GM12878 (cell line): ENCODE data around the gene CTNNBL1. TPM values are rescaled to one million over a fixed set of nuclear protein-coding genes. Genes with fewer than 3 reads are reported as not detected.

ENCODE experiments used
- ATAC-seq: fragments of 200-7000 bp; cut with Tn5 transposase; 3 replicates; pipeline ENCODE4 v1.9.1; 2020; ENCODE audit warnings: mild to moderate bottlenecking, moderate library complexity
- BruUV-seq: library from RNA; stranded (reverse); fragments of 400-500 nt; replicated peaks from 2 replicates; lab custom pipeline; 2021; lab: Mats Ljungman, UMichigan
- CTCF ChIA-PET: fragments of 300-600 bp; sonication (Branson Sonifier 250); formaldehyde crosslinking; extraction: SDS; loops from one replicate; lab custom pipeline; 2021; ENCODE audit warnings: inconsistent platforms; lab: Yijun Ruan, JAX
- POLR2A ChIA-PET: fragments of 350-600 bp; formaldehyde crosslinking; extraction: SDS; loops from one replicate; lab custom pipeline; 2021; ENCODE audit warnings: inconsistent platforms; lab: Charles Lee
- RAD21 ChIA-PET: fragments of 300-600 bp; sonication (Branson Sonifier 250); formaldehyde crosslinking; loops from one replicate; lab custom pipeline; 2023; ENCODE audit warnings: antibody characterized with exemption; ENCODE audit not compliant: unreplicated experiment; lab: Charles Lee
- SMC1A ChIA-PET: fragments of 300-600 bp; sonication (Branson Sonifier 250); formaldehyde crosslinking; loops from one replicate; lab custom pipeline; 2023; ENCODE audit not compliant: unreplicated experiment, uncharacterized antibody; lab: Charles Lee
- DNase-seq: peaks from one replicate; pipeline ENCODE4 v3.0.0-alpha.2; 2011; ENCODE audit warnings: low read depth, low spot score
- FAIRE-seq: peaks from 3 replicates; lab custom pipeline; 2011; peaks lifted over from hg19 to GRCh38; lab: Jason Lieb, UNC
- H2AFZ ChIP-seq: 2 replicates; pipeline ENCODE4 v1.6.0; 2011; ENCODE audit warnings: low read depth, low read length, control low read depth; ENCODE audit not compliant: control insufficient read depth
- H3K27ac ChIP-seq: 2 replicates; pipeline ENCODE4 v1.5.1; 2011; ENCODE audit warnings: control low read depth; ENCODE audit not compliant: control insufficient read depth, insufficient read depth
- H3K27me3 ChIP-seq, 2 experiments: replicated peaks in 1 of 2; 2 replicates each; pipeline versions ENCODE4 v1.6.0 to v1.6.1; 2011; ENCODE audit warnings: low read length in 1 of 2; ENCODE audit not compliant: control insufficient read depth in 2 of 2, insufficient read depth in 2 of 2
- H3K36me3 ChIP-seq, 2 experiments: 2 replicates each; pipeline ENCODE4 v1.5.1; 2011; ENCODE audit warnings: low read length in 1 of 2; ENCODE audit not compliant: control insufficient read depth in 2 of 2, insufficient read depth in 2 of 2
- H3K4me1 ChIP-seq: 2 replicates; pipeline ENCODE4 v1.6.1; 2011; ENCODE audit warnings: mild to moderate bottlenecking, low read length, moderate library complexity, mixed read lengths; ENCODE audit not compliant: control insufficient read depth, insufficient read depth
- H3K4me2 ChIP-seq: 2 replicates; pipeline ENCODE4 v1.6.0; 2011; ENCODE audit warnings: control low read depth; ENCODE audit not compliant: control insufficient read depth, insufficient read depth
- H3K4me3 ChIP-seq: fragments of 200-600 bp; sonication (generic); 2 replicates; pipeline ENCODE4 v1.5.1; 2016
- H3K79me2 ChIP-seq: 2 replicates; pipeline ENCODE4 v1.6.0; 2011; ENCODE audit warnings: low read length; ENCODE audit not compliant: control insufficient read depth, insufficient read depth
- H3K9ac ChIP-seq: 2 replicates; pipeline ENCODE4 v1.8.0; 2011; ENCODE audit warnings: low read length, control low read depth, mixed read lengths; ENCODE audit not compliant: control insufficient read depth, insufficient read depth
- H3K9me3 ChIP-seq: replicated peaks from 3 replicates; pipeline ENCODE4 v1.5.1; 2011; ENCODE audit warnings: mild to moderate bottlenecking, low read length; ENCODE audit not compliant: control insufficient read depth, insufficient read depth
- H4K20me1 ChIP-seq: 2 replicates; pipeline ENCODE4 v1.6.0; 2011; ENCODE audit not compliant: control insufficient read depth, insufficient read depth
- ASH2L ChIP-seq: fragments of 300-600, 200-600 bp; sonication (generic); IDR thresholded peaks from 2 replicates; pipeline ENCODE4 v1.6.1; 2017; ENCODE audit warnings: low read depth, mild to moderate bottlenecking, borderline replicate concordance
- CEBPB ChIP-seq, 2 experiments: fragments of 150-350 bp in 1 of 2; IDR thresholded peaks; 2 replicates each; pipeline ENCODE4 v1.6.1; 2012 to 2014; ENCODE audit warnings: low read depth in 2 of 2, low read length in 2 of 2, borderline replicate concordance in 1 of 2, inconsistent platforms in 1 of 2
- CHD4 ChIP-seq: fragments of 200-600 bp; sonication (generic); IDR thresholded peaks from 2 replicates; pipeline ENCODE4 v1.6.1; 2016; ENCODE audit warnings: mild to moderate bottlenecking
- EED ChIP-seq: sonication (generic); IDR thresholded peaks from 2 replicates; pipeline ENCODE4 v1.6.1; 2016; ENCODE audit warnings: antibody characterized with exemption, low read depth
- EZH2 ChIP-seq: IDR thresholded peaks from 2 replicates; pipeline ENCODE4 v1.6.1; 2012; ENCODE audit warnings: low read depth, mild to moderate bottlenecking, control low read depth, inconsistent platforms, low read length, borderline replicate concordance; ENCODE audit not compliant: control insufficient read depth
- HSF1 ChIP-seq: fragments of 150-350 bp; IDR thresholded peaks from 2 replicates; pipeline ENCODE4 v1.6.1; 2014; ENCODE audit warnings: mild to moderate bottlenecking, low read depth, low read length
- MLLT1 ChIP-seq: fragments of 450-650 bp; IDR thresholded peaks from 2 replicates; pipeline ENCODE4 v1.6.1; 2016; ENCODE audit warnings: mild to moderate bottlenecking
- RELA ChIP-seq: fragments of 450-650 bp; IDR thresholded peaks from 2 replicates; pipeline ENCODE4 v1.8.0; 2014; ENCODE audit warnings: borderline replicate concordance; ENCODE audit not compliant: partially characterized antibody
- SIX5 ChIP-seq: IDR thresholded peaks from 2 replicates; pipeline ENCODE4 v1.6.1; 2011; ENCODE audit warnings: mild to moderate bottlenecking, low read depth, low read length, moderate library complexity; ENCODE audit not compliant: severe bottlenecking
- SMAD5 ChIP-seq: IDR thresholded peaks from 2 replicates; pipeline ENCODE4 v1.6.1; 2016; ENCODE audit warnings: antibody characterized with exemption, low read depth
- USF1 ChIP-seq: IDR thresholded peaks from 2 replicates; pipeline ENCODE4 v1.6.1; 2011; ENCODE audit warnings: borderline replicate concordance, low read depth, mild to moderate bottlenecking, moderate library complexity, mixed read lengths, low read length; ENCODE audit not compliant: insufficient read depth; ENCODE audit errors: extremely low read length
- WGBS: methylation state at CpG from one replicate; pipeline ENCODE4 v1.1.6; 2016; ENCODE audit warnings: low lambda C conversion rate; ENCODE audit not compliant: insufficient replicate concordance, insufficient coverage; ENCODE audit errors: missing lambda C conversion rate; 5-methylcytosine and 5-hydroxymethylcytosine counted together
- in situ Hi-C: fragments of 300-500 bp; cut with MboI; formaldehyde crosslinking; loops from 9 replicates; pipeline ENCODE4 v1.14.3; 2018; ENCODE audit warnings: mixed read lengths
- intact Hi-C: fragments of 100-400 bp; cut with micrococcal nuclease; formaldehyde crosslinking; loops from one replicate; pipeline ENCODE4 v1.14.2; 2022; ENCODE audit not compliant: unreplicated experiment
- polyA plus RNA-seq, 11 experiments: library from polyadenylated mRNA; depleted of rRNA in 4 of 11; unstranded in 6 of 11; stranded (reverse) in 5 of 11; fragments of >200 nt; fragmentation: Nextera tagmentation in 4 of 11; fragmentation: Illumina TruSeq in 1 of 11; extraction: Ambion mirVana in 4 of 11; extraction: Trizol in 1 of 11; gene quantifications; 1 replicate in 1 of 11; 2 replicates in 10 of 11; pipeline versions ENCODE4 v1.2.1 to v1.2.3, GENCODE V29; 2011 to 2016; ENCODE audit warnings: inconsistent platforms in 2 of 11, missing spikeins in 2 of 11, low read depth in 1 of 11
- total RNA-seq, 4 experiments: library from RNA; depleted of rRNA in 3 of 4; stranded (reverse); fragments of >200 nt in 3 of 4; fragmentation: Illumina TruSeq in 1 of 4; extraction: Trizol in 1 of 4; gene quantifications; 2 replicates each; pipeline versions ENCODE4 v1.2.1 to v1.2.3, GENCODE V29; 2013 to 2021

Gene CTNNBL1
- total and polyA plus RNA-seq, 10 of the 15 experiments (the other 5 are each of a cell fraction or from before 2014, with no cell fraction given): 43.1 to 102 (median 67.8) TPM

- in situ Hi-C loops (no loop called here), intact Hi-C loops (no loop called here)
- ChIA-PET CTCF (no interaction called here), SMC1A (interaction anchor here (1.3 kb wide), 1 partner anchor 10 kb away, joined by 3 read pairs; no protein-coding TSS in a partner anchor), RAD21 (no interaction called here), POLR2A (no interaction called here)
- no peak overlapping the region for H3K27ac ChIP-seq
- no peaks in the 10 kb centered on the region for H3K9me3 ChIP-seq
- 83% methylated on average over 3 of the region's 3 CpGs for WGBS
- no peak overlapping the region for H3K9ac ChIP-seq
- H4K20me1 ChIP-seq: no peaks in the 10 kb centered on the region
- no peak for ATAC-seq
- no peak overlapping the region for H3K4me3 ChIP-seq
- no peak overlapping the region for H3K4me2 ChIP-seq
- H3K4me1 ChIP-seq: no peaks in the 10 kb centered on the region
- TF ChIP-seq SMAD5 (no peak), CHD4 (no peak), HSF1 (no peak), EZH2 (no peak), SIX5 (no peak), RELA (no peak), ASH2L (no peak), EED (no peak), CEBPB (IDR thresholded peaks at IDR 0.05; ENCODE audit: borderline replicate concordance in 1 of 2, low read depth in 2 of 2, low read length in 2 of 2) (no peak), MLLT1 (no peak), USF1 (no peak)
- no peak for FAIRE-seq
- H3K79me2 ChIP-seq: no peaks in the 10 kb centered on the region
- no peaks in the 10 kb centered on the region for H3K27me3 ChIP-seq
- no peak for DNase-seq
- no TSS peak for BruUV-seq
- no peak overlapping the region for H2AFZ ChIP-seq
- H3K36me3 ChIP-seq: peaks cover 3 to 12% of the 10 kb centered on the region in 2 experiments; a peak in 3 of 4 replicates
Observed at GRCh38 chr20:37868851-37869333, 175.1 kb downstream of the CTNNBL1 start.
